GM20431 (cell line): ENCODE results near the gene CASP1.
"Not testable (repeated sequence)": the region's sequence is repeated elsewhere in the genome, so short reads cannot be mapped to it uniquely, and the experiment has no call there.

Experiments used
- in situ Hi-C: fragments of 300-500 bp; cut with MseI, MboI; formaldehyde crosslinking; loops from one replicate; pipeline ENCODE4 v1.15.0; 2020; ENCODE audit warnings: low sequenced_read_pairs; ENCODE audit not compliant: unreplicated experiment

The CASP1 gene

DNA sequence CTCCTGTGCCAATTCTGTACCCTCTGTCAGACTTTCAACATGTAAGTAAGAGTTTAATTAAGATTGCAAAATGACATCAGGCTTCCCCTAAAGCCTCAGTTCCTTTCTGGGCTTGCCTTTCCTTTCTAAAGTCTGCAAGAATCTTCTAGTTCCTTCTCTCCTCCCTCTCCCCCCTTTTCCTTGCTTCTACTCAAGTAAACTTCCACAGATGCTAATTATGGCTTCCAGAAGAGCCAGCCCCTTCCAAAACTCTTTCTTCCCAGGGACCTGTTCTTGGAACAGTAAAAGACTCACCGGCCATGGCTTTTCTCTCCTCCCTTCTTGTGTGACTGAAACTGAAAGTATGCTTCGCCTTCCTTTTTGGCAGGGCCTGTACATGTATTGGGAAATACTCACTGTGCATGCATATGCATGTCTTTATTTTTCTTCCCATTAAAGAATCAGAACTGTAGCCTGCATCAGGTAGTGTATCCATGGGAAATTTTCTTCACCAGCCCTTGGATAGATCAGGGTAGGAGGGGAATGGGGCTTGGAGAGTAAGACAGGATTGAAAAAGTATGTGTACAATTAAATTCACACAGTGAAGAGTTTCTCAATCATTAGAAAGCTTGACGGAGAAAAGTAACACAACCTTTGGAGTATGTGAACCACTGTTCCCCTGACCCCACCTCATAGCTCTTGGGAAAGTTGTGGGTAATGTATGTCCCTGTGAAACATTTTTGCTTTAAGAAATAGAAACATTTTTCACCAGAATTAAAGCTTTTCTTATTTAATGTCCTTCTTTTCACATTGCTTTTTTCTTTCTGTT is at the start of gene CASP1:
CASP1 (minus strand) TSS at position 332 of the 808 bp plus-strand sequence; CDS start at position 301, 31 bp downstream.
- in situ Hi-C loops: no loop called here

DNA sequence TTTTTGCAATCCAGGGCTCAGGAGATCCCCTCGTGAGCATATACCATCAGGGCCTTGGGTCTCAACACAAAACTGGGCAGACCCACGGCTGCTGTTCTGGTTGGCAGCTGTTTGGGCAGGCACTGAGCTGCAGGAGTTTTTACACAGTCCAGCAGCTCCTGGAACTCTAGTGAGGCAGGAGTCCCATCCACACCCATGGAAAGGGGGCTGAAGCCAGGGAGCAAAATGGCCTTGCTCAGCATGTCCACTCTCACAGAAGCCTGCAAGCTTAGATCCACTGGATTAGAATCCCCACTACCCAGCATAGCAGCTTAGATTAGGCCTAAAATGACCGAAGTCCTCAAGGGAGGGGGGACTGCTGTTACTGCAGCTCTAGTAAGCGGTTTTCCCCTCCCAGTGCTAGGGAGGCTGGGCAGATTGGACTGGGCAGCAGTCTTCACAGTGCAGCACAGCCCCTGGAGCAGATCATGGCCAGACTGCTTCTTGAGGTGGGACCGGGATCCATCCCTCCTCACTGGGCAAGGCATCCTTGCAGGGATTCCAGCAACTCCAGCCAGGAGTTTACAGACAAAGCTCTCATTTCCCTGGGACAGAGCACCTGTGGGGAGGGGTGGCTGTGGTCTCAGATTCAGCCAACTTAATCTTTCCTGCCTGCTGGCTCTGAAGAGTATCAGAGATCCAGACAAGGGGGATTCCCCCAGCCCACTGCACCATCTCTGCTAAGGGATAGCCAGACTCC is 46.6 kb upstream of the CASP1 start:
- in situ Hi-C loops: no loop called here

DNA sequence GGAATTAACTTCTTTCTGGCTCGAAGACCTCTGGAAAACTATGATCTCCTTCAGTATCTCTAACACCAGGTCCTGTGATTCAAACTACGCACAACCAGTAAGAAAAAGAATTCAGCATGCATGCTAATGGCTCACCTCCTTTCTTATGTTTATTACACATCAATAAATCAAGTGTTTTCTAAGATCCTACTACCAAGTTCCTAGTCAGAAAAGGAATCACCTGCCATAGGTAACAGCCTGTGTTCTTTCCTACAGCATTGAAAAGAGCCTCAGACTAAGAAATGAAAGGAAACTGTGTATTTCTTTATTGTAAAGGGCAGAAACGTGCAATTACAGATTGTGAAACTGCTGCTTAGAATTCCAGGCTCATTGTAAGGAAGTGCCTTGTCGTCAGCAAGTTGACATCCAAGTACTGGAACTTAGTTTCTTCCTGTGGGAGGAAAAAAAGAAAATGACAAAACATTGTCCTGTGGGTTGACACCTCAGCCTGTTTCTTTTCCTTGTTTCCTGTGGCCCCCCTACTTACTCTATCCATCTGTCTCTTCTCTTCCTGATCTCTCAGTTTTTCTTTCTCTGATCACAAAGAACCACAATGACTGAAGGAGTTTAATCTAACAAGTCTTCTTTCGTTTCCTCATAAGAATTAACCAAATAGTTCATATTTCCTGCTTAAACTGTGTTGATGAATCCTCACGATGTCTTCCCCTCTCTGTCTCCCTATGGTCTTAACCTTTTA is 45.4 kb upstream of the CASP1 start:
- in situ Hi-C loops: not testable (repeated sequence)

DNA sequence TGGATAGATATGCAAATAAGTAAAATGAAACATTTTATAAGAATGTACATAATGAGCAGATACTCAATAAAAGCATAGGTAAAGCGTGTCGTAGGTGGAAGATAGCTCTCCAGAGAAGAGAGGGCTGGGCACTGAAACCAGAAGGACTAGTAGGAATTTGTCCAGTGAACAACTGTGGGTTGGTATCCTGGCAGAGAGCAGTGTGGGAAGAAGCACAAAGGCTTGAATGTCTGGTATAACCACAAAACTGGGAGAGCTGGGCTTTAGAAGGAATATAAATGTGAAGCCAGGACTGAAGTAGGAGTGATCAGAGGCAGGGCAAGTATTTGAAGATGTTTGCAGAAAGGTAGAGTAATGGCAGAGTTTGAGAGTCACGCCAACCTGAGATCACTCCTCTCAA is 43.3 kb upstream of the CASP1 start:
- in situ Hi-C loops: no loop called here

DNA sequence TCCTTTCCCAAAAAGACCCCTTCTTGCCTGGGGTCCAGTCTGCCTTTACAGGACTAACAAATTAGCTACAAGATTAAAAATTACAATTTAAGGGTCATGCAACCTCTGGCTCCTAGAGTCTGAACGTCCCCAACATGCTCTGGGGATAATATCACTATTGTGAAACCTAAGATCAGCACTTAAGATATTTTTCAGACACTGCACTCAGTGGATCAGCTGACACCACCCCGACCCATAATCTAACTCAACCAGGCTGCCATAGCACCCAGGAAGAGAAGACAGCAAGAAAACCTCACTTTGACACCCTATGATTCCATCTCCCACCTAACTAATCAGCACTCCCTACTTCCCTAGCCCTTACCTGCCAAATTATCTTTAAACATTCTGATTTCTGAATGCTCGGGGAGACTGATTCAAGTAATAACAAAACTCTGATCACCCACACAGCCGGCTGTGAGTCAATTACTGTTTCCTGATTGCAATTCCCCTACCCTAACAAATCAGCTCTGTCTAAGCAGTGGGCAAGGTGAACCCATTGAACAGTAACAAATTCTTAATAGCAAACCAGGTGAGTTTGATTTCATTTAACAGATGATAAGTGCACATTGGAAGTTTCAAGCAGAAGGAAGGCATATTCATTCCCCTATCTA is 42.3 kb upstream of the CASP1 start:
- in situ Hi-C loops: not testable (repeated sequence)

DNA sequence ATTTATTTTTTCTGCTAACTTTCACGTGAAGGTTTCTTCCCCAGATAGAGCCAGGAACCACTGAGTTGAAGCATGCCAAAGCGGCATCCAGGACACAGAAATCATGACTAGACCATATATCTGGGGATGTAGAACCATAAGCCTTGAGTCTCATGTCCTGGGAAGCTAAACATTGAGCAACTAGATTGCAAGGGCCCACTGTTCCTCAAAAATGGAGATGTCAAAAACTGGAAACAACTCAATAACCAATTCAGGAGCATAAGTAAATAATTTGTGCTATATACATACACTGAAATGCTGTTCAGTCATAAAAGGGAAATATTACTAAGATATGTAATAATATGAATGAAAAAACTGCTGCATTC is 39.2 kb upstream of the CASP1 start:
- in situ Hi-C loops: no loop called here

DNA sequence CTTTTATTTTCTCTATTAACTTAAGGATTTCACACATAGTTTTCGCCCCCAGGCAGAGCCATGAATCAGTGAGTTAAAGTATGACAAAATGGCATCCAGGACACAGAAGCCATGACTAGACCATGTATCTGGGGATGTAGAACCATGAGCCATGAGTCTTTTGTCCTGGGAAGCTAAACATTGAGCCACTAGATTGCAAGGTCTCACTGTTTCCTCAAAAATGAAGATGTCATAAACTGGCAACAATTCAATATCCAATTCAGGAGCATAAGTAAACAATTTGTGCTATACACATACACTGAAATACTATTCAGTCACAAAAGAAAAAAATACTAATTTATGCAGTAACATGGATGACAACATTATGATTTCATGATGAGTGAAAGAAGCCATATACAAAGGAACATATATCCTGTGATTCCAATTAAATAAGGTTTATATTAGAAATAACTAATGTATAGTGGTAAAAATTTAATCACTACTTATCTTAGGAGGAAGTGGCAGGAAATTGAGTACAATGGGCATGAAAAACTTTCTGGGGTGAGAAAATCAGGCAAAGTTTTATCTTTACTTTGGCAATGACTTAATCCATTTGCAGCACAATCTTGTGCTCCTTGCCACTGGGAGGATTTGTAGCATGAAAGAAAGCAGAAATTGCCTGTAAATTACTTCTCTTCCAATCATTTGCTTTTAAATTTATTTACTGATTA is 38.7 kb upstream of the CASP1 start:
- in situ Hi-C loops: no loop called here

DNA sequence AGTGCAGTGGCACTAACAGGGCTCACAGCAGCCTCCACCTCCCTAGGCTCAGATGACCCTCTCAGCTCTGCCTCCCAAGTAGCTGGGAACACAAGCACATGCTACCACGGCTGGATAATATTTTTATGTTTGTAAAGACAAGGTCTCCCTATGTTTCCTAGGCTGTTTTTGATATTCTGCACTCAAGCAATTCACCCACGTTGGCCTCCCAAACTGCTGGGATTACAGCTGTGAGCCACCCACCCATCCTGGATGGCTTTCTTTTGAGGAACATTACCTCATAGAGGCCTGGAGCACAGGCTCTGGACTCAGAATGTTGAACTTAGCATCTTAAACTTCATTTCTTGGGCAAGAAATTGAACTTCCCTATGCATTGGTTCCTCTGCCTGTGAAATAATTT is 37.1 kb upstream of the CASP1 start:
- in situ Hi-C loops: not testable (repeated sequence)

DNA sequence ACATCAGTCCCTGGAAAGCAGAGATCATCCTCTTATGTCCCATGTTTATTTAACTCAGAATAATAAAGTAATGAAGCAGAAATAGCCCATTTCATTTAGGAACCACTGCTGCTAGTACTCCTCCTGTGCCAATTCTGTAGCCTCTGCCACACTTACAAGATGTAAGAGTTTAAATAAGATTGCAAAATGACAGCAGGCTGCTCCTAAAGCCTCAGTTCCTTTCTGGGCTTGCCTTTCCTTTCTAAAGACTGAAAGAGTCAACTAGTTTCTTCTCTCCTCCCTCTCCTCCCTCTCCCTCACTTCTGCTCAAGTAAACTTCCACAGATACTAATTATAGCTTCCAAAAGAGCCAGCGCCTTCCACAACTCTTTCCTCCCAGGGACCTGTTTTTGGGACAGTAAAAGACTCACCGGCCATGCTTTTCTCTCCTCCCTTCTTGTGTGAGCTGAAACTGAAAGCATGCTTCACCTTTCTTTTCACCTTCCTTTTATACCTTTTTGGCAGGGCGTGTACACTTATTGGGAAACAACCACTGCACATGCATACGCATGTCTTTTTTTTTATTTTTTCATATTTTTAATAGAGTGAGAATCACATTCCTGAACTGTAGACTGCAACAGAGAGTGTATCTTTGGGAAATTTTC is 36.3 kb upstream of the CASP1 start:
- in situ Hi-C loops: no loop called here

DNA sequence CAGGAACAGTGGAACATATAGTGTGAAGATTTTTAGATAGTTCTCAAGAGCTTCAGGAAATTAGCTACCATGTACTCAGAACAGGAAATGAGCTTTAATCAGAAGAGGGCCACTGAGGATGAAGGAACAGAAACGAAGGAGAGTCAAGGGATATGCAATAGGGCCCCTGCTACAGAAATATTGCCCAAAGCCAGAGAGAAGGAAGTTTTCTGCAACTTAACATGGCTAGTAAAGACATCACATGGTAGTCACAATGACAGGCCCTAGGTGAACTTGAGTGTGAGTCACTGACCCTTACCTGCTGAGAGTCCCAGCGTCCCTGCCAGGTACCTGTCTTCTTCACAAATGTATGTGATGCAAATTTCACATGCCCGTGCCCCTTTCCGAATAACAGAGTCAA is 35.4 kb upstream of the CASP1 start:
- in situ Hi-C loops: no loop called here

DNA sequence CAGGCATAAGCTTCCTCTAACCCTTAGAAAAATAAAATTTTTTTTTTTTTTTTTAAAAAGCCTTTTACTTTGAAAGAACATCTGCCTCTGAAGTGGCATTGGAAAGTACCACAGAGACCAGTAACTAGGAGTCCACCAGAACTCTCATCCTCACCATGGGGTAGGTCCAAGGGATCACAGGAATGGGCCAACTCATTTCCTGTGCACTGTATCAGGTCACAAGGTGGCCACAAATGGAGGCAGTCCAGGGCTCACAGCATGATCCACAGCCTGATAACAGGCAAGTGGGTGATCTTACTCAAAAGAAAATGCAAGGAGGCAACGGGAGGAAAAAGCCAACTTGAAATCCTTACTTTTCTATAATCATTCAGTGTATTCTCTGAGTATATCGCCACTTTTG is 34.8 kb upstream of the CASP1 start:
- in situ Hi-C loops: not testable (repeated sequence)

DNA sequence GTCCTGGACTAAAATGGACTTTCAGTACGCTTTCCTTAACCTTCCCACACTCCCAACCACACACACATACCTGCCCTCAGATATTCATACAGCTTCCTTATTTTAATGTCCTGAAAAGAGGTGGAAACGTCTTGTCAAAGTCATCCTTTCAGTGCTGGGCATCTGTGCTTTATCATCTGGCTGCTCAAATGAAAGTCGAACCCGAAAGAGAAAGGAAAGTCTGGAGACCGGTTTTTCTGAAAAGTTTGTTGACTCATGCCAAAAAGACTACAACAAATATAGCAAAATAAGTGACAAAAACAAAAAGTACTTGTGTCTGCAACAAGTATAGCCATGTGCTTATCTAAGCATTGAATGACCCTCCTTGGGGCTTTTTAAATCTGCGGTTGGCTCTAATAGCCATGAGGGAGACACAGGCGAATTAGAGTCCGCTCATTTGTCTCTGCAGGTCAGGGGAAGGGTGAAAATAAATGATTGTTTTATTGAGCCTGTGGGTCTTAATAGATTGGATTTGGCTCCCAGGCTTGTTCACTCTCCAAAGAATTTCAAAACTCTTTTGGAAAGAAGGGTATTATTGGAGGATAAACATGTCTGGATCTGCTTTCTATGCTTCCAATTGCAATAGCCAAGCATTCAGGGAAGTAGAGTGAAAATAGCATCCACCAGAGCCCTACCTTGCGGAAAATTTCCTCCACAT is 28.4 kb upstream of the CASP1 start:
- in situ Hi-C loops: not testable (repeated sequence)

DNA sequence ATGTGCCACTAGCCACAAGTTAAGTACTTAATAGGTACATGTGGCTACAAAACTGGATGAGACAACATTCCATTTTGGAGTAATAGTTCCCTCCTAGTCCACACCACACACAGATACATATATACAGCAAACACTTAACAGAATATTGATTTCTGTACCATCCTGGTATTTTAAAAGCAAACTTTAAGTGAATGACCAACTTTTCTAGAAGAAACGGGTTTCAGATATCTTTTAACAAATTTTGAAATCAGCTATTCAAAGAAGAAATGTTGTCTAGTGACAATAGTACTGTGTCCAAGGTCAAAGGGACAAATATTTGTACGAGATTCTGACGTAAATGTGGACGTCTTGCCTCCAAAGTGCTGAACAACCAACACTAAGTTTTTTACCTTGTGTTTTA is 22.5 kb upstream of the CASP1 start:
- in situ Hi-C loops: no loop called here

DNA sequence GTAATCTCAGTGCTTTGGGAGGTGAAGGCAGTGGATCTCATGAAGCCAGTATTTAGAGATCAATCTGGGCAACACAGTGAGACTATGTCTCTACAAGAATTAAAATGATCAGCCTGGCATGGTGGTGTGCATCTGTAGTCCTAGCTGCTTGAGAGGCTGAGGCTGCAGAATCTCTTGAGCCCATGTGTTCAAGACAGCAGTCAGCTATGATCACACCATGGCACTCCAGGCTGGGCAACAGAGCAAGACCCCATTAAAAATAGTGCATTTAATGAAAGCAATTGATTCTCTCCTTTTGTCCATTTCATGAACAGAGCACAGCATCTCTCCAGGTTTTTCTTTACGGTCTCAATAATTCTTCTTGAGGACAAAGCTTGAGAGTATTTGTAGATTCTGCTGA is 21.5 kb upstream of the CASP1 start:
- in situ Hi-C loops: no loop called here

DNA sequence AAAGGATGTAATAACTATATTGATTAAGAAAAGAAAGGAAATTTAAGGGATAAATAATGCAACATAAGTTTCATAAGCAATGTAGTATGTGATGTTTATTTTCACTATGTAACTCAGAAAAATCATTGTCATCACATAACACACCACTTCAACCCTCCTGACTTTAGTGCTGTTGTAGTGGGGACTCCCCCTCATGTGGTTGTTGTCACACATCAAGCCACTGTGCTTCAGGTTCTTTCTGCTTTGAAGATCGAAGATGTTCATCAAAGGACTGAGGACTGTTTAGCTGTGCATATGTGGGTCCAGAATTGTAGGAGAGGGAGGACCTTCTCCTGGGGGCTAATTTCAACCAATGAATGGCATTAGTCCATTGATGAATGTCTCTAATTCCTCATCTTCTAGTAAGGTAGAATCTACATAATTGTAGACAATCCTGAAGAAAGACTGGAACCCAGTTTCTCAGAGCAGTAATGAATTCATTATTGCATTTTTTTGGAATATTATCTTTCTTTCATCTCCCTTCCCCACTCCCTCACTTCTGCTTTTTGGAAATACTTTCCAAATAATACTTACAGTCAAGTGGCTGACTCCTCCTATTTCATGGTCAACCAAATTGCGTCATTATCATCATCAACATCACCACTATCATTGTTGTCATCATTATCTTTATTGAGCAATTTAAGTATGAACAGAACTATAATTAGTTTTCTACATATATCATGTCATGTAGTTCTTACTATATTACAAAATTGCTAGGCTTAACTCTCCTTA is 20.0 kb upstream of the CASP1 start:
- in situ Hi-C loops: no loop called here

DNA sequence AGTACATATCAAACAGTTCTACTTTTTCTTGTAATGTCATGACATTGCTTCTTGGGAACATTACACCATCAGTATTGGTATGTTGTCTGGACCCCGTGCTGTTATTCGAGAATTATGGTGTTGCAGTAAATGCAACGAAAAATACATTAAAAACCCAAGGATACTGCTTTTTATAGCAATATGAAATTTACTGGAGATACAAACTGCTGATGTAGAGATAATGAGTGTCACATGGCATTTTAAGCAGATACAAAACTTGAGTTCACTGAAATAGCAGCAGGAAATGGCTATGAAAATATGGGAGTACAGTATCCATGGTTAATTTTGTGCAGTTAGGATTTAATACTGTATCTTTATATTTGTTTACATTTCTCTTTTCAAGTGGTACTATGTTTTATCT is 17.5 kb upstream of the CASP1 start:
- in situ Hi-C loops: no loop called here

DNA sequence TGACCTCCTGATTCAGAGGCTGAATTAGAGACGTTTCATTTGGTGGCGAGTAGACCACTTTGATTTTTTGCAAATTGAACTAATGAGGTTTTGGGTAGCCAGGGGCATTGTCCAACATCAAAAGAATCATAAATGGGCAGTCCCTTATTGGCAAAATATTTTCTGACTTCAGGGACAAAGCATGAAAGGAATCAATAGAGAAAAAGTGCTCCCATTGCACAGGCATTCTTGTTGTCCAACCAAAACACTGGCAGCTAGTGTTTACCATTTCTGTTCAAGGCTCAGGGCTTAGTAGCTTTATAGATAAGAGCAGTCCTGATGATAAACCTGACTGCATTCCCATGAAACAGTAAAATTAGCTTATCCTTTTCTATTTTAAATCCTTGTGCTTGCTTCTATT is 16.6 kb upstream of the CASP1 start:
- in situ Hi-C loops: no loop called here

DNA sequence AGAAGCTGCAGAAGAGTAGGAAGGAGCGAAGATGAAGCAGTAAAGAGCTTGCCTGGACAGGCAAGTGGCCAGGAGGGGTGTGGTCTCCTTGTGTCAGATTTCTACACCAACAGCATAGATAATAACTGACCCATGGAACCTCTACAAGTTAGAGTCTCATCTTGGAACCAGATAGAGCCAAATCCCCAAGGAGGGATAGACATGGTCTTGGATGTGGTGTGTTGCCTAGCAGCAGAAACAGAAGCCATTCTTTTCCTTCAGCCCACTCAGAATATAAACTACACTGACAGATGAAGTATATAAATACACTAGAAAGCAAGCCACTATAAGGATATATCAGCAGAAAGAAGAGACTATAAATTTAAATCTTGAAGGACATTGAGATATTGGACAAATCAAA is 14.5 kb upstream of the CASP1 start:
- in situ Hi-C loops: no loop called here
